Stomach (tissue), 4 donors: ENCODE data around the gene SLC6A5.

ENCODE experiments used
- CTCF ChIP-seq, 7 experiments: fragments of 450-650 bp in 4 of 7; fragments of 200-600 bp in 3 of 7; sonication (generic) in 3 of 7; IDR thresholded peaks; one replicate each; pipeline ENCODE4 v1.5.1; 2016 to 2019; ENCODE audit warnings: antibody characterized with exemption in 7 of 7, control low read depth in 2 of 7, mild to moderate bottlenecking in 1 of 7
- EP300 ChIP-seq: sonication (generic); formaldehyde crosslinking; IDR thresholded peaks from one replicate; pipeline ENCODE4 v1.6.1; 2017; ENCODE audit warnings: antibody characterized with exemption
- POLR2A ChIP-seq, 4 donors: fragments of 450-650 bp; IDR thresholded peaks; one replicate each; pipeline ENCODE4 v1.6.1; 2016; ENCODE audit warnings: antibody characterized with exemption in 4 of 4, control low read depth in 2 of 4, mild to moderate bottlenecking in 1 of 4, moderate library complexity in 1 of 4

DNA sequence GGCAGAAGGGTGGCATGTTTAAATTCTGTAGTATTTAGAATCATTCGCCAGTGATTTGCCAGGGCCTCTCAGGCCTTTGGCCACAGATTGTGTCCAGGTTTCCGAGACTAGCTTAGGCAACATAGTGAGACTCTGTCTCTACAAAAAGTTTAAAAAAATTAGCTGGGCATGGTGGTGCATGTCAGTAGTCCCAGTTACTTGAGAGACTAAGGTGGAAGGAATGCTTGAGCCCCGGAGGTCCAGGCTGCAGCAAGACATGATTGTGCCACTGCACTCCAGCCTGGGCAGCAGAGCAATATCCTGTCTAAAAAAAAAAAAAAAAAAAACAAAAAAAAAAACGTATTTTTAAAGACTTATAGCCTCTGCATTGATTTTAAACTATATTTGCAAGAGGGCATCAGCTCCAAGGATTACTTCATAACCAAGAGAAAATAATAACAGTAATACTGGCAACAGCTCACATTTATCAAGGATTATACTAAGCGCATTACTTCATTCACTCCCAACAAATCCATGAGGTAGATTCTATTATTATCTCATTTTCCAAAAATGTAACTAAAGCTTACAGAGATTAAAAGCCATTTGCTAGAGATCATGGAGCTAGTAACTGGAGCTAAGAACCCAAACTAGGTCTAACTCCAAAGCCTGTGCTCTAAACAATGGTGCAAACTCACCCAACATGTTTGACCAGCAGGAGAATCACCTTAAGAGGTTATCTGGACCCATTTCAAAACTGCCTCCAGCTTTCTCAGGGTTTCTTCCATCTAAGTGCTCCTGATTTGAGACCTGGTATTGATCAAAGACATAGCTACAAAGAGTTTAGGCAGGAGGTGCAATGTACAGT is 32.6 kb upstream of the SLC6A5 start:
- TF ChIP-seq POLR2A (IDR thresholded peaks at IDR 0.05) (no peak), EP300 (no peak), CTCF (IDR thresholded peaks at IDR 0.05) (no peak)
